GM19452 (cell line): Measurements from ENCODE around the gene GRPEL2.
A peak's percentile ranks its signal among the peaks of the same experiment; 100 is the strongest.
"Not testable (repeated sequence)": the region's sequence is repeated elsewhere in the genome, so short reads cannot be mapped to it uniquely, and the experiment has no call there.

Source experiments
- ATAC-seq: cut with Tn5 transposase; IDR thresholded peaks from one replicate; pipeline ENCODE4 v1.9.1; 2021; ENCODE audit not compliant: unreplicated experiment

GRPEL2 gene

DNA sequence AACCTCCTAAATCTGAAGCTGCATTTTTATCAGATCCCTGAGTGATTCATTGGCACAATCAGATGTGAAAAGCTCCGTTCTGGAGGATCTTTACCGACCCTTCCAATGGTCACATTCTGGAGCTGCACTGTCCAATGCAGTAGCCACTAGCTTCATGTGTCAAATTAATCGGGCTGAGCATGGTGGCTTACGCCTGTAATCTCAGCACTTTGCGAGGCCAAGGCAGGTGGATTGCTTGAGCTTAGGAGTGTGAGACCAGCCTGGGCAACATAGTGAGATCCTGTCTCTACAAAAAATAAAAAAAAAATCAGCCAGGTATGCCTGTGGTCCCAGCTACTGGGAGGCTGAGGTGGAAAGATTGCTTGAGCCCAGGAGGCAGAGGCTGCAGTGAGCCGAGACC, 30.1 kb downstream of the GRPEL2 start:
- ATAC-seq: no peak

GRCh38 chr5:149376104-149376503, 30.8 kb downstream of the GRPEL2 start:
- ATAC-seq: no peak

DNA sequence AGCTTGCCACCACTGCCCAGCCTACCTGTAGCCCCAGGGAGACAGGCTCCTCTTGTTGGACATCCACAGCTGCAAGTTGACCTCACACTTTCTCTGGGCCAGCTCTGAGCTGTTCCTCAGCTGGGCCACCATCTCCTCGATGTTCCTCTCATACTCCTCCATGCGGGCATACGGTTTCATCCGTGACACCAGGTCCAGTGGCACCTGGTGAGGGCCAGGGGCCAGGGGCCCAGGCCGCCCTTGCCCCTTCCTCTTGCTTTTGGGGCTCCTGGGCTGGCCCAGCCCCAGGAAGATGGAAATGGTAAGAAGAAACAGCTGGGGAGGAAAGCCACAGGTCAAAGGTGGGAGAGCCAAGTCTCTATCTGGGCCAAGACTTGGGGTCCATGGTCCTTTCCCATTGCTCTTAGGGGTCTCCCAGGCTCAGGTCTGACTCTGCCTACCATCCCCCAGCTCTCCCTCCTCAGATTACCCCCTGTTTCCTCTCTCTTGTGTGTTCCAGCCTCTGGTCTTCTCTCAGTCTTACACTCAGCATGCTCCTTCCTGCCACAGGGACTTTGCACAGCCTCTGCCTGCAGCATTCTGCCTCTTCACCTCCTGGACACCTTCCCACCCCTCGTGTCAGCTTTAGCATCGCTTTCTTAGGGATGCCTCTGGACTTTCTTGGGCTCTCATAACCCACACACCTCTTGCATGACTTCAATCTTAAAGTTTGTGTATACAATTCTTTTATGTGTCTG, 31.6 kb downstream of the GRPEL2 start:
- ATAC-seq: no peak

DNA sequence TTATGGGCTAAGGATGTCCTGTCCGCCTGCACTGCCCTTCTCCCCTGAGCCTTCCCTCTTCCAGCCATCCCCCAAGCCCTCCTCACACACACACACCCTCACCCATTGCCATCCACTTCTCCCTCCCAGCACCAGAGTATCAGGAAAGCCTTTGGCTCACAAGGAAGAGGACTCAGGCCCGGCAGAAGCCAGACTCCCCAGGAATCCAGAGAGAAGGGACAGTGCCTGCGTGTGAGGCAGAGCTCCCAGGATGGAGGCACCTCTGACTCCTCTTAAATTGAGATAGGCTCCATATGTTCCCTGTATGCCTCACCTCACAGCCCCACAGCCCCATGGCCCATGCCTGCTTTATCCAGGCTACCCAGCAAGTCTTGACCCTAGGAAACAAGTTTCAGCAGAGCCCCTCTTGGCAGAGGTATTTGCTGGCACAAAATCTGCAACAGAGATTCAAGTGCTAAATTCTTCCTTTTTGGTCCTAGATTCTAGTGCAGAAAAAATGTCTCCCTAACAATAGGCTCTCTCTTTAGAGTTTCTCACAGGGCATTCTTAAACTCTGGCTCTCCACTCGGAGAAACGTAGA, 33.0 kb downstream of the GRPEL2 start:
- ATAC-seq: no peak

DNA sequence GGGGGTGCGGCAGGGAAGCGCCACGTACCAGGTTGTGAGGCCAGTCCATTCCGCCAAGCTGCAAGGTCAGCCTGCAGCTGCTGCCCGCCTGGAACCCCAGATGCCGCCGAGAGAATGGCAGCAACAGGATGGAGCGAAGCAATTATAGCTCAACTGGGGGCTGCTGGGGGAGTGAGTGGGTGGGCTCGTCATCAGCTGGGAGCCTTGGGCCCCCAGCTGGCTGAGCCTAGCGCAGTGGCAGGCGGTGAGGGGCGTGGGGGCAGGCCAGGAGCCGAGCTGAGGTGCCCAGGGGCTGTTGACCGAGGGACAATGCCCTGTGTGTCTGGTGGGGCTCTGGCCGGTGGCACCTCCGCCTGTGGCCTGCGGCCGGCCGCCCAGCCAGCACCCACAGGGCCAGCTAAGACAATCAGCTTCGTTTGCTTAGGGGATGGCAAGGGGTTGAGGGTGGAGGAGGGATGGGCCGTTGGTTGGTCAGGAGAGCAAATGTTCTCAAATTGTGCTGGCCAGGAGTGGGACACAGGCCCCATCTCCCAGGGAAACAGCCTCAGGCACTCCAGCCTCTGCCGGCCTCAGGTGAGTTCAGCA, 34.0 kb downstream of the GRPEL2 start, which contains the start of gene IL17B:
Gene IL17B (minus strand): TSS at position 116 of the 585 bp plus-strand sequence. CDS start 67 bp downstream, at position 49.
- no peak for ATAC-seq

DNA sequence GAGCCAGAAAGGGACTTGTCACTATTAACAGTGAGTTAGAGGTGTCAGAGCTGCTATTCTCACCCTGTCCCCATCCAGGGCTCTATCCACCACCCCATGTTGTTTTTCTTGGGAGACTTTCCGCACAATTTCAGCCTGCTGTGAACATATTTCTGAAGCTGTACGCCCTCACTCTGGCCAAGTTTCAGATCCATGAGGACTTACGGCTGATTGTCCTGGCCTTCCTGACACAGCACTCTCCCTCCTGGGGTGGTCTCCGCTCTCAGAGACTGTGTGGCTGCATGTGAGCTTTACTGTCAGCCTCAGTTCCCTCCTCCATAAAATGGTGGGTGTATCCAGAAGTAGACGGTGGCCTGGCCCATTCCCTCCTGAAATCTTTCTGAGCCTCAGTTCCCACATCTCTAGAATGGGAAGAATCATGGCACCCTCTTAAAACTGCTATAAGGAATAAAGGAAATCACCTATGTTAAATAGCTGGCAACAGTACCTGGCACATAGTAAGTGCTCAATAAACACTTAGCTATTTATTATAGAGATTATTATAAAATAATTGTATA, 34.6 kb downstream of the GRPEL2 start:
- no peak for ATAC-seq

DNA sequence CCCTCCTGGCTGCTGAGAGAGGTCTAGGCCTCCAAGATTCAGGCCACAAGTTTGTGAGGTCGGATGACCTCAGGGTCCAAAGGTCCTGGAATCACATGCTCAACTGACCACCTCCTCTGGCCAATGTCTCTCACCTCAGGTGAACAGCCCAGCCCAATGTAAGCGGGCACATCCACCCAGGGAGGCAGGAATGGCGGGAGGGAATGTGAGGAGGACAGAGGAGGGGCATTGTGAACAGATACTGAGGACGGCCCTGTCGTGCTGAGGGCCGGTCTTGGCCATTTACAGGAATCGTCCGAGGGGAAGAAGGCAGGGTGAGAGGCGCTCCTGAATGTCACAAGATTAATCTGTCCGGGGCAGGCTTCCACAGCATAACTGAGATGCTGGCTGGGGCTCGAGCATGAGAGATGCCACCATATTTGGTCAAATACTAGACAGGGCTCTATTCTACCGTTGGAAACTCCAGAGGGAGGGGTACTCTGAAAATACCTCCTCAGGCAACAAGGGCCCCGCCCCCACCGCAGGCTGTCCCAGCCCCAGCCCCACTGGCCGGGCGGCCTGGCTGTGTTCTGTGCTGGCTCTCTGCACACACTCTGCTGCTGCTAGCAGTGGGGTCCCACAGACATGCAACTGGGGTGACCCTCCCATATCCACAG, 35.3 kb downstream of the GRPEL2 start:
- no peak for ATAC-seq

DNA sequence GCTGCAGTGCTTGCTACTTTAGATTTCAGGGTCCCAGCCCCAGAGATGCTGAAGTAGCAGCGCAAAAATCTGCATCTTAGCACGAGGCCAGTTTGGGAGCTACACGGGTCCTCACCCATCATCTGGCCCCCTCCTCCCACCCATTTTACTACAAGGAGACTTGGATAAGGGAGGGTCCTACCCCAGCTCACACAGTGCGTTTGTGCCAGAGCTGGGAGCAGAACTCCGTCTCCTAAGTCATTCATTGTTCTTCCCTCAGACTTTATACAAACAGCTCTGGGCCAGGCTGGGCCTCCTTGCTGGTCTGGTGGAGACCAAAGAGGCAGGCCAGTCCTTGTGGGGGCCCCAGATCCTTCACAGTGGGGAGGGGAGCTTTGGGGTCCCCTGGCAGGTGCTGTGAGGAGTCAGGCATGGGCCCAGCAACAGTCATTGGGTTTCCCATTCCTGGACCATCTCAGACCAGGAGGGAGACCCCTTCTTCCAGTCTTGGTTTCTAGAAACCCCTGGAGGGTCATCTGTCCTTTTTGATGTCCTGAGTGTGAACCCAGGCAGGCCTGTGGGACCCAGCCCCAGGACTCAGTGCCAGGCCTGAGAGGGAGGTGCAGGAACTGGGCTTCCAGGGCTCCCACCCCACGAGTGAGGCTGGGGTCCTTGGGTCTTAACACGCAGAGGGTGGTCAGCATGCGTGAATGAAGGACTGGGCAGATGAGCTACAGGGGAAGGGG, 36.1 kb downstream of the GRPEL2 start:
- ATAC-seq: no peak

- ATAC-seq: peak; percentile 78
Measured at GRCh38 chr5:149381986-149382338, 36.7 kb downstream of the GRPEL2 start.

DNA sequence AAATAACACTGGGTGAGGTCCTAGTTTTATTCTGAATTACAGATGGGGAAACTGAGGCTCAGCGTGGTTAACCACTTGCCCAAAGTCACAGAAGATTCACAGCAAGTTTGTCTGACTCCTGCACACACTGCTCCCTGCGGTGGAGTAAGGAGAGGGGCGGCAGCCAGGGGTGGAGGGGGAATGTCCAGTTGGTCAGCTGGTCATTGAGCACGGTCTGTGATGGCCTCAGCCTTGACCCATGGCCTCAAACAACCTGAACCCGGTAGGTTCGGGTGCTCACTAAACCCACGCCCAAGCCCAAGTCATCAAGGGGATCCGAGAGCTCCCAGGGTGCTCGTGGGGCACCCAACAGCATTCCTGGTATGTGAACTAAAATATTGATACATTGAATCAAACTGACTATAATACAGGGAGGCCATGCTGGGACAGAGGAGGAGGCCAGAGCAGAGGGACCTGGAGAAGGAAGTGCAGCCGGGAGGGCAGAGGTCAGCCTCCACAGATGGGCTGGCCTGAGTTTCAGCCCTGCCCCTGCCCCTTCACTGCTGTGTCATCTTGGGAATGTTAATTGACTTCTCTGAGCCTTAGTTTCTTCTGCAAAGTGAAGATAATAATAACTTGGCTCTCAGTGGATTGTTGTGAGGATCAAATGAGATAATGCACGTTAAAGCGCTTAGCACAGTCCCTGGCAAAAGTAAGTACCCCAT, 37.4 kb downstream of the GRPEL2 start:
- no peak for ATAC-seq

GRCh38 chr5:149383399-149383798, 38.1 kb downstream of the GRPEL2 start:
- ATAC-seq: no peak

- no peak for ATAC-seq
Measured at GRCh38 chr5:149386166-149386565, 40.9 kb downstream of the GRPEL2 start.

- ATAC-seq: no peak
Measured at GRCh38 chr5:149387081-149387631, 41.9 kb downstream of the GRPEL2 start.

DNA sequence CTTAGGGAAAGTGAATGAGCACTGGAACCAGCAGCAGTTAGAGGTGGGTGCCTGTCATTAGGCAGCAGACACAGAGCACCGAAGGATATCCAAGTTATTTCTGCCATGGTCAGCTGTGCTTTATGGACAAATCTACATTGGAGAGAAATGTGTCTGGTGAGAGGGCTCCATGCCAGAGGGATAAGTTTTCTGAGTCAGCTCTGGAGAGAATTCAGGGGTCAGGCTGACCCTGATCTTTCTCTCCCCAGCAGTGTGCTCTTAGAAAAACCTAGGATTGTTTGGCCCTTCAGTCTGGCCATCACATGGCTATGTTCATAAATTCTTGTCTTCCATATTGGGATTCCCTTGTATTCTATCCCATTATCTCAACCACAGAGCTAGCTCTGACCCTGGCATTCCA, 42.7 kb downstream of the GRPEL2 start:
- no peak for ATAC-seq

GRCh38 chr5:149388498-149389190, 43.3 kb downstream of the GRPEL2 start:
- no peak for ATAC-seq

DNA sequence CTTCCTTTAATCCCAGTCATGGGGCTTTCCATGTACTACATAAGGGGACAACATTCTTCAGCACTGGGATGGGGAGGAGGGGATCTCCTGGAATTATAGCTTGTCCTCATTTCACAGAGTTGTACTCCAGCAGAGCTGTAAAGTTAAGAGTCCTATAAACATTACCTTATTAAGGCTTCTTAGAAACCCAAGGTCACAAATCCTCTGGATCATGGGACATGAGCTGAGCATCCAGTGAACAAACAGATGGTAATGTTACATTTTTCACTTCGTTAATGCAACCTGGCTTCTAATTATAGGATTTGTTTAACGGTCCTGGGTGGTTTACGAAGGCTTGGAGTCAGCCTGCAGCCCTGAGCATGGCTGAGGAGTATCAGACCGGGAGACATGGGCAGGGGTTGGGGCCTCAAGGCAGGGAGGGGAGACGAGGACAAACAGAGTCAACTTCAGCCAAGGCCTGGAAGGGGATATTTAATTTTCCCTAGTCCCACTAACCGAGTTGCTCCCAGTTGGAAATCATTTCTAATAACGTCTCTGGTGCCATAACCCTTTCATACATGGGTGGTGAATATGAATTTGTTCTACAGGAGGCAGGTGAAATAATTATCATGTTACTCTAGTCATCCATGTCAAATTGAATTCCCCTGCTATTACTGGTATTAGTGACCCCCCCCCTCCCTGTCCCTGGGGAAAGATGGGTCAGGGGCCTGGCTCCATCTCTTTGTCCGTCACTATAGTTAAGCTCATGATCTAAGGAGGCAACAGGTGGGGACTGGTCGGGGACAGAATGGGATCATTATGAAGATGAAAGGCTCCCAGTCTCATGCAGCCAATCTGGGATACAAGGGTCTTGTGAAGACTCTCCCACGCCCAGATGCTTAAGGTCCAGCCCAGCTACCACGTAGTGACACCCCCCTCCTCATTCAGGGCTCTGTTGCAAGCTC, 44.5 kb downstream of the GRPEL2 start:
- no peak for ATAC-seq

- not testable (repeated sequence) for ATAC-seq
Measured at GRCh38 chr5:149391076-149391475, 45.8 kb downstream of the GRPEL2 start.

GRCh38 chr5:149391524-149391923, 46.2 kb downstream of the GRPEL2 start:
- ATAC-seq: no peak
